ENCODE data around the gene PLEKHA1. TPM values are rescaled to one million over a fixed set of nuclear protein-coding genes. Genes with fewer than 3 reads are reported as not detected.

The PLEKHA1 gene
- total RNA-seq, 1 experiment from 2014 or later, result 30.6 TPM

DNA sequence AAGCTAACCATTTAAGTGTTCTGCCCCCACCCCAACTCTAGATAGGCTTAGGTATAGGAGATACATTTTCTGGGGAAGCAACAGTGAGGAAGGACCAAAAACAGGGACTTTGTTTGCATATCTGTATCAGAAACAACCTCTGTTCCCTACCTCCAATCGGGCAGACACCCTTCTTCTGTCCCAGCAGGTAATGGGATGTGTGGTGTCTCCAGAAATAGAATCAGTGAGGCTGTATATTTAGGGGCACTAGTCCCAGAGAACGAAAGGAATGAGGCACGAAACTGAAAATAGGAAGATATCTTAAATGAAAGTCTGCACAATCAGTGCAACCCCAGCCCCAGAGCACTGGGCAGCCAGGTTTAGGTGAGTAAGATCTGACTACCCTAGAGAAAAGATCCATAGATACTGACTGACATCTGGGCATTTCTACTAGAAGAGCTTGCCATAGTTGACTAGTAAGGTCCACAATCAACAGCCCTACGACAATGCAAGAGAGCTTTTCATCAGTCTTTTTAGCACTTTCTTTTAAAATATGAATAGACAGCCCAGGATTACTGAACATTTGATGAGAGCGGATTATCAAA is 28.1 kb downstream of the PLEKHA1 start:
- Histone ChIP-seq H4K20me1 (ENCODE audit: insufficient read depth) (no peaks in the 10 kb centered on the region), H3K4me2 (ENCODE audit: low read length) (no peak overlapping the region), H3K27ac (ENCODE audit: low read depth, low read length) (no peak overlapping the region), H3K4me1 (ENCODE audit: control insufficient read depth in 1 of 2, insufficient read depth in 2 of 2, low read length in 2 of 2) (no peaks in the 10 kb centered on the region), H3K4me3 (replicated peaks in 1 of 2; ENCODE audit: low read depth in 1 of 2, low read length in 2 of 2) (no peak overlapping the region), H2AFZ (ENCODE audit: low read depth, low read length, poor library complexity, severe bottlenecking) (no peak overlapping the region), H3K9me2 (ENCODE audit: insufficient read depth) (no peaks in the 10 kb centered on the region), H3K79me2 (ENCODE audit: insufficient read depth, low read length) (no peaks in the 10 kb centered on the region), H3K9ac (ENCODE audit: low read length) (no peak overlapping the region), H3K27me3 (ENCODE audit: insufficient read depth, low read length) (no peaks in the 10 kb centered on the region), H3K9me3 (ENCODE audit: control insufficient read depth in 1 of 2, insufficient read depth in 1 of 2, low read depth in 1 of 2, low read length in 2 of 2) (no peaks in the 10 kb centered on the region), H3K36me3 (ENCODE audit: control insufficient read depth in 1 of 2, insufficient read depth in 2 of 2, low read length in 2 of 2) (peaks cover 0 to 15% of the 10 kb centered on the region in 2 experiments; a peak in 2 of 4 replicates)
- DNase-seq (ENCODE audit: low read depth, low spot score) (no peak), ATAC-seq (no peak)
- ChIA-PET CTCF (no interaction called here), RAD21 (ENCODE audit: low non-redundant PET in 1 of 2, low total read pairs in 2 of 2, uncharacterized antibody in 2 of 2, unreplicated experiment in 2 of 2) (no interaction called here), POLR2A (no interaction called here)
- BruUV-seq (replicated peaks), result TSS peak; percentile 4
- intact Hi-C loops (cut with micrococcal nuclease), result no loop called here
- no peak for TF ChIP-seq TCF7L2 (IDR thresholded peaks at IDR 0.05; ENCODE audit: borderline replicate concordance, extremely low read depth, insufficient read depth, insufficient read length)
- no peak for TF ChIP-seq EGR1 (IDR thresholded peaks at IDR 0.05; ENCODE audit: low read depth)
- TF ChIP-seq, protein P1, sequence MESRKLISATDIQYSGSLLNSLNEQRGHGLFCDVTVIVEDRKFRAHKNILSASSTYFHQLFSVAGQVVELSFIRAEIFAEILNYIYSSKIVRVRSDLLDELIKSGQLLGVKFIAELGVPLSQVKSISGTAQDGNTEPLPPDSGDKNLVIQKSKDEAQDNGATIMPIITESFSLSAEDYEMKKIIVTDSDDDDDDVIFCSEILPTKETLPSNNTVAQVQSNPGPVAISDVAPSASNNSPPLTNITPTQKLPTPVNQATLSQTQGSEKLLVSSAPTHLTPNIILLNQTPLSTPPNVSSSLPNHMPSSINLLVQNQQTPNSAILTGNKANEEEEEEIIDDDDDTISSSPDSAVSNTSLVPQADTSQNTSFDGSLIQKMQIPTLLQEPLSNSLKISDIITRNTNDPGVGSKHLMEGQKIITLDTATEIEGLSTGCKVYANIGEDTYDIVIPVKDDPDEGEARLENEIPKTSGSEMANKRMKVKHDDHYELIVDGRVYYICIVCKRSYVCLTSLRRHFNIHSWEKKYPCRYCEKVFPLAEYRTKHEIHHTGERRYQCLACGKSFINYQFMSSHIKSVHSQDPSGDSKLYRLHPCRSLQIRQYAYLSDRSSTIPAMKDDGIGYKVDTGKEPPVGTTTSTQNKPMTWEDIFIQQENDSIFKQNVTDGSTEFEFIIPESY (IDR thresholded peaks at IDR 0.05; ENCODE audit: extremely low read depth, insufficient replicate concordance, low read length), result no peak
- TF ChIP-seq, protein P2, sequence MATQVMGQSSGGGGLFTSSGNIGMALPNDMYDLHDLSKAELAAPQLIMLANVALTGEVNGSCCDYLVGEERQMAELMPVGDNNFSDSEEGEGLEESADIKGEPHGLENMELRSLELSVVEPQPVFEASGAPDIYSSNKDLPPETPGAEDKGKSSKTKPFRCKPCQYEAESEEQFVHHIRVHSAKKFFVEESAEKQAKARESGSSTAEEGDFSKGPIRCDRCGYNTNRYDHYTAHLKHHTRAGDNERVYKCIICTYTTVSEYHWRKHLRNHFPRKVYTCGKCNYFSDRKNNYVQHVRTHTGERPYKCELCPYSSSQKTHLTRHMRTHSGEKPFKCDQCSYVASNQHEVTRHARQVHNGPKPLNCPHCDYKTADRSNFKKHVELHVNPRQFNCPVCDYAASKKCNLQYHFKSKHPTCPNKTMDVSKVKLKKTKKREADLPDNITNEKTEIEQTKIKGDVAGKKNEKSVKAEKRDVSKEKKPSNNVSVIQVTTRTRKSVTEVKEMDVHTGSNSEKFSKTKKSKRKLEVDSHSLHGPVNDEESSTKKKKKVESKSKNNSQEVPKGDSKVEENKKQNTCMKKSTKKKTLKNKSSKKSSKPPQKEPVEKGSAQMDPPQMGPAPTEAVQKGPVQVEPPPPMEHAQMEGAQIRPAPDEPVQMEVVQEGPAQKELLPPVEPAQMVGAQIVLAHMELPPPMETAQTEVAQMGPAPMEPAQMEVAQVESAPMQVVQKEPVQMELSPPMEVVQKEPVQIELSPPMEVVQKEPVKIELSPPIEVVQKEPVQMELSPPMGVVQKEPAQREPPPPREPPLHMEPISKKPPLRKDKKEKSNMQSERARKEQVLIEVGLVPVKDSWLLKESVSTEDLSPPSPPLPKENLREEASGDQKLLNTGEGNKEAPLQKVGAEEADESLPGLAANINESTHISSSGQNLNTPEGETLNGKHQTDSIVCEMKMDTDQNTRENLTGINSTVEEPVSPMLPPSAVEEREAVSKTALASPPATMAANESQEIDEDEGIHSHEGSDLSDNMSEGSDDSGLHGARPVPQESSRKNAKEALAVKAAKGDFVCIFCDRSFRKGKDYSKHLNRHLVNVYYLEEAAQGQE (IDR thresholded peaks at IDR 0.05; ENCODE audit: low read depth), result no peak
- no peak for TF ChIP-seq ELF1 (IDR thresholded peaks at IDR 0.05; ENCODE audit: borderline replicate concordance, low read depth)
- TF ChIP-seq POLR2A (IDR thresholded peaks at IDR 0.05; ENCODE audit: borderline replicate concordance, extremely low read depth, insufficient read depth, insufficient read length), result no peak
- TF ChIP-seq JUND (IDR thresholded peaks at IDR 0.05), result no peak
- TF ChIP-seq, protein P3, sequence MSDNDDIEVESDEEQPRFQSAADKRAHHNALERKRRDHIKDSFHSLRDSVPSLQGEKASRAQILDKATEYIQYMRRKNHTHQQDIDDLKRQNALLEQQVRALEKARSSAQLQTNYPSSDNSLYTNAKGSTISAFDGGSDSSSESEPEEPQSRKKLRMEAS (IDR thresholded peaks at IDR 0.05), result no peak
- TF ChIP-seq SIN3A (IDR thresholded peaks at IDR 0.05; ENCODE audit: low read depth), result no peak
- TF ChIP-seq POLR2AphosphoS5 (IDR thresholded peaks at IDR 0.05; ENCODE audit: low read depth, low read length), result no peak
- TF ChIP-seq ZNF274 (IDR thresholded peaks at IDR 0.05; ENCODE audit: low read depth, low read length), result no peak
- TF ChIP-seq FOSL1 (IDR thresholded peaks at IDR 0.05; ENCODE audit: low read depth), result no peak
- TF ChIP-seq SRF (IDR thresholded peaks at IDR 0.05; ENCODE audit: low read depth), result no peak
- TF ChIP-seq EZH2 (IDR thresholded peaks at IDR 0.05), result no peak
- TF ChIP-seq, protein P4, sequence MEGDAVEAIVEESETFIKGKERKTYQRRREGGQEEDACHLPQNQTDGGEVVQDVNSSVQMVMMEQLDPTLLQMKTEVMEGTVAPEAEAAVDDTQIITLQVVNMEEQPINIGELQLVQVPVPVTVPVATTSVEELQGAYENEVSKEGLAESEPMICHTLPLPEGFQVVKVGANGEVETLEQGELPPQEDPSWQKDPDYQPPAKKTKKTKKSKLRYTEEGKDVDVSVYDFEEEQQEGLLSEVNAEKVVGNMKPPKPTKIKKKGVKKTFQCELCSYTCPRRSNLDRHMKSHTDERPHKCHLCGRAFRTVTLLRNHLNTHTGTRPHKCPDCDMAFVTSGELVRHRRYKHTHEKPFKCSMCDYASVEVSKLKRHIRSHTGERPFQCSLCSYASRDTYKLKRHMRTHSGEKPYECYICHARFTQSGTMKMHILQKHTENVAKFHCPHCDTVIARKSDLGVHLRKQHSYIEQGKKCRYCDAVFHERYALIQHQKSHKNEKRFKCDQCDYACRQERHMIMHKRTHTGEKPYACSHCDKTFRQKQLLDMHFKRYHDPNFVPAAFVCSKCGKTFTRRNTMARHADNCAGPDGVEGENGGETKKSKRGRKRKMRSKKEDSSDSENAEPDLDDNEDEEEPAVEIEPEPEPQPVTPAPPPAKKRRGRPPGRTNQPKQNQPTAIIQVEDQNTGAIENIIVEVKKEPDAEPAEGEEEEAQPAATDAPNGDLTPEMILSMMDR (IDR thresholded peaks at IDR 0.05 in 2 of 3, conservative IDR thresholded peaks at IDR 0.05 in 1 of 3; ENCODE audit: borderline replicate concordance in 1 of 3, insufficient read depth in 1 of 3, low read depth in 2 of 3, low read length in 2 of 3), result no peak
- TF ChIP-seq SP1 (IDR thresholded peaks at IDR 0.05; ENCODE audit: low read depth), result no peak
